Measurements from ENCODE around the gene AGAP1. TPM values are rescaled to one million over a fixed set of nuclear protein-coding genes. Genes with fewer than 3 reads are reported as not detected.
A peak's percentile ranks its signal among the peaks of the same experiment; 100 is the strongest.

The AGAP1 gene
- total RNA-seq, 2 experiments from 2014 or later, result 1.8 to 2.0 TPM

- POLR2A ChIA-PET, result no interaction called here
- DNase-seq, result no peak
- H3K27ac Mint-ChIP-seq, result no peak overlapping the region
- no peak overlapping the region for H3K4me3 Mint-ChIP-seq
- no peaks in the 10 kb centered on the region for H3K4me1 Mint-ChIP-seq (ENCODE audit: low read depth)
- H3K36me3 Mint-ChIP-seq, result no peaks in the 10 kb centered on the region
- intact Hi-C loops (cut with micrococcal nuclease), result no loop called here
- peaks cover 17% of the 10 kb centered on the region for H3K27me3 Mint-ChIP-seq
- CTCF ChIA-PET, result no interaction called here
- H3K9me3 Mint-ChIP-seq, result no peaks in the 10 kb centered on the region
Measured at GRCh38 chr2:235774153-235774870, 280.5 kb downstream of the AGAP1 start.

- H3K27ac Mint-ChIP-seq, result no peak overlapping the region
- DNase-seq, result no peak
- no peak overlapping the region for H3K4me3 Mint-ChIP-seq
- CTCF ChIA-PET, result no interaction called here
- H3K4me1 Mint-ChIP-seq (ENCODE audit: low read depth), result no peaks in the 10 kb centered on the region
- peaks cover 20% of the 10 kb centered on the region for H3K27me3 Mint-ChIP-seq
- H3K36me3 Mint-ChIP-seq, result no peaks in the 10 kb centered on the region
- H3K9me3 Mint-ChIP-seq, result no peaks in the 10 kb centered on the region
- POLR2A ChIA-PET, result no interaction called here
- intact Hi-C loops (cut with micrococcal nuclease), result no loop called here
Measured at GRCh38 chr2:235776531-235776930, 282.7 kb downstream of the AGAP1 start.

DNA sequence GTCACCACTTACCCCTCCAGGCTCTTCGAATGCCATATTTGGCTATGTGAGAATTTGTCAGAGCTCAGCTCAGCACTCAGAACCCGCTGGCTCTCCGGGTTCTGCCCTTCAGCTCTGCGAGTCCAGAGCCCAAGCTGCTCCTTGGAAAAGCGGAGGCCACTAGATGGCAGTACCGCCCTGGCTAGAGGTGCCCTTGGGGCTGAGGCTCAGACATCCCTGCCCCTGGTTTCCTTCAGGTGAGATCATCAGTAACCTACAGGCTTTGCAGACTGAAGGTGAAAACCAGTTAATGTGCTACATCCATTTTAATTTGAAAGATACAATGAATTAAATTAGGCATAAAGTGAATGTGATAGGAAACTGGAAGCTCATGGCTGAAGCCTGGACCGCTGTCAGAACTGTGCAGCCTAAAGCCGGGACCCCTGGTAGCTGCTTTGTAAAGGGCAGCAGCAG, 285.6 kb downstream of the AGAP1 start:
- Mint-ChIP-seq H3K4me1 (ENCODE audit: low read depth) (no peaks in the 10 kb centered on the region), H3K4me3 (no peak overlapping the region), H3K9me3 (no peaks in the 10 kb centered on the region), H3K36me3 (no peaks in the 10 kb centered on the region), H3K27me3 (peaks cover 21% of the 10 kb centered on the region), H3K27ac (no peak overlapping the region)
- POLR2A ChIA-PET, result no interaction called here
- DNase-seq, result peak; percentile 76
- CTCF ChIA-PET, result interaction anchor here (0.6 to 3.1 kb wide), 21 partner anchors 9 to 463 kb away, joined by 3 to 27 read pairs (median 4); no protein-coding TSS in a partner anchor
- intact Hi-C loops (cut with micrococcal nuclease), result loop anchor here (1.0 kb wide), 1 partner anchor 402 kb away; no protein-coding TSS in a partner anchor

- Mint-ChIP-seq H3K27me3 (peaks cover 18% of the 10 kb centered on the region), H3K36me3 (no peaks in the 10 kb centered on the region), H3K4me1 (ENCODE audit: low read depth) (no peaks in the 10 kb centered on the region), H3K27ac (no peak overlapping the region), H3K4me3 (no peak overlapping the region), H3K9me3 (no peaks in the 10 kb centered on the region)
- ChIA-PET POLR2A (no interaction called here), CTCF (interaction anchor here (0.6 to 3.1 kb wide), 9 partner anchors 13 to 409 kb away, joined by 3 to 27 read pairs (median 5); no protein-coding TSS in a partner anchor)
- intact Hi-C loops (cut with micrococcal nuclease), result loop anchor here (10.0 kb wide), 1 partner anchor 274 kb away; no protein-coding TSS in a partner anchor
- no peak for DNase-seq
Measured at GRCh38 chr2:235780401-235780800, 286.6 kb downstream of the AGAP1 start.

DNA sequence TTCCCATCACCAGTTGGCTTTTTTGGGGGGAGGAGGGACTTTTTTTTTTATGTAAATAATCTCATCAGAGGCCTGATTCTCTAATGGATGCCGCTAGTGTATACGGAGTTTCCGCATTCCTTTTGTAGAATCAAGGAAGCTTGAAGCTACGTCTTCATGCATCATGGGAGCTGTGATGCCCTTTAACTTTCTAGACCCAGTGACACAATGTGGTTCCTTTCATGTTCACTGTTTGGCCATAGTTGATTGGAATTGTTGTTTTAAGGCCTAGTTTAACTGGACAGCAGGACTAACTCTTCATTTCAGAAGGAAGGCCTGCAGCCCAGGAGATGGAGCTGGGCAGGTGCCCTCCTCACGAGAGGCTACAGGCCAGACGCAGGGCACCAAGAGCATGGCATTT, 287.9 kb downstream of the AGAP1 start:
- ChIA-PET POLR2A (no interaction called here), CTCF (interaction anchor here (0.8 to 3.1 kb wide), 5 partner anchors 16 to 398 kb away, joined by 3 to 24 read pairs (median 3); no protein-coding TSS in a partner anchor)
- no peaks in the 10 kb centered on the region for H3K4me1 Mint-ChIP-seq (ENCODE audit: low read depth)
- H3K4me3 Mint-ChIP-seq, result no peak overlapping the region
- intact Hi-C loops (cut with micrococcal nuclease), result loop anchor here (10.0 kb wide), 1 partner anchor 273 kb away; no protein-coding TSS in a partner anchor
- H3K27me3 Mint-ChIP-seq, result peaks cover 14% of the 10 kb centered on the region
- DNase-seq, result no peak
- H3K9me3 Mint-ChIP-seq, result no peaks in the 10 kb centered on the region
- H3K27ac Mint-ChIP-seq, result no peak overlapping the region
- no peaks in the 10 kb centered on the region for H3K36me3 Mint-ChIP-seq

- intact Hi-C loops (cut with micrococcal nuclease), result loop anchor here (10.0 kb wide), 1 partner anchor 270 kb away; no protein-coding TSS in a partner anchor
- Mint-ChIP-seq H3K27me3 (peaks cover 7% of the 10 kb centered on the region), H3K4me1 (ENCODE audit: low read depth) (no peaks in the 10 kb centered on the region), H3K9me3 (no peaks in the 10 kb centered on the region), H3K36me3 (no peaks in the 10 kb centered on the region), H3K4me3 (no peak overlapping the region), H3K27ac (no peak overlapping the region)
- CTCF ChIA-PET, result no interaction called here
- DNase-seq, result no peak
- POLR2A ChIA-PET, result no interaction called here
Measured at GRCh38 chr2:235784788-235785187, 290.9 kb downstream of the AGAP1 start.

DNA sequence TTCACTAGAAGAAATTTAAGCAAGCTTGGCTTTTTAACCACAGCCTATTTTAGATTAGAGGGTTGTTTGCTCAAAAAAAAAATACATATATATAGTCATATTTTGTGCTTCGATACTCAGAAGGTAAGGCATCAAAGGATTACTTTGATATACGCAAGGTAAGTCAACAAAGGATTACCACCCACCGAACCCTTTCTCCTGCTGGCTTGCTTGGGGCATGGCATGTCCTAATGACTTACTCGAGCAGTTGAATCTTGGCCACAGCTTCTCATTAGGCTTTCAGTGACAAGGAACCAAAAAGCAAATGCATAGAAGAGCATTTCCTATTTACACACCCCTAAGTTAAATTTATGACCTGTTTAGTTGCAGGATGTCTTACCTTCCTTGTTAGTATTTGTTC, 295.7 kb downstream of the AGAP1 start:
- H3K9me3 Mint-ChIP-seq, result no peaks in the 10 kb centered on the region
- no peak for DNase-seq
- no peak overlapping the region for H3K4me3 Mint-ChIP-seq
- no peaks in the 10 kb centered on the region for H3K36me3 Mint-ChIP-seq
- H3K27ac Mint-ChIP-seq, result no peak overlapping the region
- ChIA-PET POLR2A (no interaction called here), CTCF (interaction anchor here (1.2 kb wide), 1 partner anchor 10 kb away, joined by 3 read pairs; no protein-coding TSS in a partner anchor)
- H3K27me3 Mint-ChIP-seq, result peaks cover 17% of the 10 kb centered on the region
- no peaks in the 10 kb centered on the region for H3K4me1 Mint-ChIP-seq (ENCODE audit: low read depth)
- intact Hi-C loops (cut with micrococcal nuclease), result loop anchor here (10.0 kb wide), 1 partner anchor 265 kb away; no protein-coding TSS in a partner anchor

- CTCF ChIA-PET, result interaction anchor here (0.5 to 1.0 kb wide), 3 partner anchors 13 to 33 kb away, joined by 3 read pairs; no protein-coding TSS in a partner anchor
- Mint-ChIP-seq H3K4me1 (ENCODE audit: low read depth) (no peaks in the 10 kb centered on the region), H3K9me3 (no peaks in the 10 kb centered on the region), H3K27me3 (peaks cover 17% of the 10 kb centered on the region), H3K27ac (no peak overlapping the region), H3K36me3 (no peaks in the 10 kb centered on the region), H3K4me3 (no peak overlapping the region)
- DNase-seq, result peak; percentile 16
- intact Hi-C loops (cut with micrococcal nuclease), result no loop called here
- POLR2A ChIA-PET, result no interaction called here
Measured at GRCh38 chr2:235793163-235793752, 299.4 kb downstream of the AGAP1 start.

GRCh38 chr2:235799281-235799680, 305.4 kb downstream of the AGAP1 start:
- no peak overlapping the region for H3K27ac Mint-ChIP-seq
- DNase-seq, result no peak
- POLR2A ChIA-PET, result no interaction called here
- no peaks in the 10 kb centered on the region for H3K36me3 Mint-ChIP-seq
- intact Hi-C loops (cut with micrococcal nuclease), result no loop called here
- no peak overlapping the region for H3K4me3 Mint-ChIP-seq
- CTCF ChIA-PET, result no interaction called here
- H3K27me3 Mint-ChIP-seq, result peaks cover 5% of the 10 kb centered on the region
- H3K9me3 Mint-ChIP-seq, result no peaks in the 10 kb centered on the region
- no peaks in the 10 kb centered on the region for H3K4me1 Mint-ChIP-seq (ENCODE audit: low read depth)

DNA sequence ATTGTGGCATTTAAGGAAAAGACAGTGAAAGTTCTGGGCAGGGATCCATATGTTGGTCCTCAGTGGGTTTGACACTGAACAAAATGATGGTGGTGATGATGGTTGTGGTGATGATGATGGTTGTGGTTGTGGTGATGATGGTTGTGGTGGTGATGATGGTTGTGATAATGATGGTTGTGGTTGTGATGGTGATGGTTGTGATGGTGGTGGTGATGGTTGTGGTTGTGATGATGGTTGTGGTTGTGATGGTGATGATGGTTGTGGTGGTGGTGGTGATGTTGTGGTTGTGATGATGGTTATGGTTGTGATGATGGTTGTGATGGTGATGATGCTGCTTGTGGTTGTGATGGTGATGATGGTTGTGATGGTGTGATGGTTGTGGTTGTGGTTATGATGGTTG, 308.7 kb downstream of the AGAP1 start:
- Mint-ChIP-seq H3K9me3 (no peaks in the 10 kb centered on the region), H3K27me3 (peaks cover 8% of the 10 kb centered on the region), H3K27ac (no peak overlapping the region), H3K4me1 (ENCODE audit: low read depth) (no peaks in the 10 kb centered on the region), H3K4me3 (no peak overlapping the region), H3K36me3 (no peaks in the 10 kb centered on the region)
- ChIA-PET POLR2A (no interaction called here), CTCF (no interaction called here)
- DNase-seq, result no peak
- intact Hi-C loops (cut with micrococcal nuclease), result no loop called here

DNA sequence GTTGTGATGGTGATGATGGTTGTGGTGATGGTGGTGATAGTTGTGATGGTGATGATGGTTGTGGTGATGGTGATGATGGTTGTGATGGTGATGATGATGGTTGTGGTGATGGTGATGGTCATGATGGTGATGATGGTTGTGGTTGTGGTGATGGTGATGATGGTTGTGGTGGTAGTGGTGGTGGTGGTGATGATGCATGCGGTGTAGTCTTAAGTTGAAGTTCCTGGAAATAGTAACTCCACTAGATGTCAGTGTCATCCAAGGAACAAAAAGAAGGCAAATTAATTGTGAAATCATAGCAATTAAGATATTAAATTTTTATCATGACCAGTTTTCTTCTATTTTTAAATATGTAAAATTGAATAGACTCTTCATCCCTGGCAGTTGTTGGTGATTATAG, 309.2 kb downstream of the AGAP1 start:
- H3K4me1 Mint-ChIP-seq (ENCODE audit: low read depth), result no peaks in the 10 kb centered on the region
- H3K4me3 Mint-ChIP-seq, result no peak overlapping the region
- H3K9me3 Mint-ChIP-seq, result no peaks in the 10 kb centered on the region
- peaks cover 8% of the 10 kb centered on the region for H3K27me3 Mint-ChIP-seq
- CTCF ChIA-PET, result no interaction called here
- H3K27ac Mint-ChIP-seq, result no peak overlapping the region
- intact Hi-C loops (cut with micrococcal nuclease), result no loop called here
- no peaks in the 10 kb centered on the region for H3K36me3 Mint-ChIP-seq
- POLR2A ChIA-PET, result no interaction called here
- DNase-seq, result no peak

GRCh38 chr2:235804676-235805075, 310.8 kb downstream of the AGAP1 start:
- intact Hi-C loops (cut with micrococcal nuclease), result no loop called here
- POLR2A ChIA-PET, result no interaction called here

More at GRCh38 chr2:235804676-235805075, 310.8 kb downstream of the AGAP1 start:
- peaks cover 5% of the 10 kb centered on the region for H3K27me3 Mint-ChIP-seq
- no peaks in the 10 kb centered on the region for H3K9me3 Mint-ChIP-seq
- H3K4me1 Mint-ChIP-seq (ENCODE audit: low read depth), result no peaks in the 10 kb centered on the region
- no peak overlapping the region for H3K4me3 Mint-ChIP-seq
- no peak for DNase-seq
- H3K36me3 Mint-ChIP-seq, result no peaks in the 10 kb centered on the region
- CTCF ChIA-PET, result no interaction called here
- H3K27ac Mint-ChIP-seq, result no peak overlapping the region
